ENCODE data around the gene EFCAB7.
"Not testable (repeated sequence)": the region's sequence is repeated elsewhere in the genome, so short reads cannot be mapped to it uniquely, and the experiment has no call there.

EFCAB7 gene

DNA sequence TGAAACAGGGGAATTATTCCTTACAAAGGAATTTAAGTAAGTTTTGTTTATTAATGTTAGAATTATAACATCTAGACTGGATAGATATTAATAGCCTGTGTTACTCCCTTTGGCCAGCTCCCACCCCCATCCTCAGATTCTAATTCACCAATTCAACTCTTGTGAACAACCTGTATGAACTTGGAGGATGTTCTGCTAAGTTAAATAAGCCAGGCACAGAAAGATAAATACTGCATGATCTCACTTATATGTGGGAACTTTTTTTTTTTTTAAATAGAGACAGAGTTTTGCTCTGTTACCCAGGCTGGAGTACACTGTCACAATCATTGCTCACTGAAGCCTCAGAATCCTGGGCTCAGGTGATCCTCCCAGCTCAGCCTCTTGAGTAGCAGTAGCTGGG lies 32.2 kb downstream of the EFCAB7 start:
- no peak for DNase-seq (ENCODE audit: low spot score)

DNA sequence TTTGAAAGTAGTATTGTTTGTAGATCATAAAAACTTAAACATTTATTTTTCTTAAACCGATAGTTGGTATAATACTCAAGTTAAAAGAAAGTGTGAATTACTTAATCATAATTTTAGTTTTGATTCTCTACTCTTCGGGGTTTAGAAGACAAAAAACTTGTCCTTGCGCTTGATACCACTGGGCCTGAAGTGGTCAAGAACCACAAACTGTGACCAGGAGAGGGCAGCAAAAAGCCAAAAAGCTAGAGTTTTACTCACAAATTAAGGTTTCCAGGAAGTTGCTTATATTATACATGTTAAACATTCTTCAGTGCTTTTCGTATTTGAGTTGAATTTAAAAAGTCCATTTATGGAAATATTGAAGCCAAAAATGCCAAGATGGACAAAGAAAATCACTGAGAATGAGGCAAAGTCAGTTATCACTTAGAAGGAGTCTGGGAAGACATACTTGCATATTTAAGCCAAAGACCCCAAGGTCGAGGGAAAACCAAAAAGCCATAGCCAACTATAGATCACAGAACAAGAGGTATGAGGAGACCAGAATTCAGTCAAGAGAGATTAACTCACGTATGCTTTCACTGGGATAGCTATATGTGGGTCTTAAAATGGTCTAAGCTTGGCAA lies 34.2 kb downstream of the EFCAB7 start:
- DNase-seq (ENCODE audit: low spot score), result no peak

DNA sequence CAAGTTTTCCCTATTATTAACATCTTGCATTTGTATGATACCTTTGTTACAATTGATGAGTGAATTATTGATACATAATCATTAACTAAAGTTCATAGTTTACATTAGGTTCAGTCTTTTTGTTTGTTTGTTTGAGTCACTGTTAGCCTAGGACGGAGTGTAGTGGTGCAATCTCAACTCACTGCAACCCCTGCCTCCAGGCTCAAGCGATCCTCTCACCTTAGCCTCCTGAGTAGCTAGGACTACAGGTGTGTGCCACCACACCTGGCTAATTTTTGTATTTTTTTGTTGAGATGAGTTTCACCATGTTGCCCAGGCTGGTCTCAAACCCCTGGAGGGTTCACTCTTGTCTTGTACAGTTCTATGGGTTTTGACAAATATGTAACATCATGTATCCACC lies 36.0 kb downstream of the EFCAB7 start:
- DNase-seq (ENCODE audit: low spot score), result no peak

DNA sequence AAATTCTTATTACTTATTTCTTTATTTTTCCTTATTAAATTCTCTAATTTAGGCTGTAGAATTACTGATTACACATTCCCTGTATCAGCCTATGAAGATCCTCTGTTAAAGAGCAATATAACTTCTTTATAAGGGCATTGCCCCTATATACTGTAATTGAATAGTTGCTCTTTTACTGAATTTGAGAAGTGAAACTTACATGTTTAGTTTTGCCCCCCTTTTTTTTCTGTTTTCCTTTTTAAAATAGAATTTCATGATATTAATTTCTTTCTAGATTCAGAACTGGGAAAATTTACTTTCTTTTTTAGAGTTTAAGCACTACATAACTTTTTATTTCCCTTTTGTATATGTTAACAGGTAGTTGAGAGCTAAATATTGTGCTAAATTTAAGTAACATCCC lies 40.4 kb downstream of the EFCAB7 start:
- no peak for DNase-seq (ENCODE audit: low spot score)

DNA sequence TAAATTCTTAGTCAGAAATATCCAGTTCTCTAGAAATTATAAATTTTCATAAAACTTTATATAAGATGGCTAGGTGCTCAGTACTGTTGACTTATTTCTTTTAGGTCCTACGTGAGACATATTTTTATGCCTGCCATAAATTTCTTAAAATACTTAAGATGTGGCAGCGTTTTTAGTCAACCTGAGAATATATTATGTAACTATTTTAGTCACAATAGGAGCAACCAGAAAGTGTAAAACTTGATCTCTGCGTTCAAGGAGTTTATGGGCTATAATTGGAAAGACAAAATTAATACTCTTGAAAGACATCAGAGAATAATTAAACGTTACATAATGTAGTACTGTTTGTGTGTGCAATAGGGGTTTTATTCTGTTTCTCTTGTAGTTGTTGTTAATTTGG lies 45.7 kb downstream of the EFCAB7 start:
- no peak for DNase-seq (ENCODE audit: low spot score)

DNA sequence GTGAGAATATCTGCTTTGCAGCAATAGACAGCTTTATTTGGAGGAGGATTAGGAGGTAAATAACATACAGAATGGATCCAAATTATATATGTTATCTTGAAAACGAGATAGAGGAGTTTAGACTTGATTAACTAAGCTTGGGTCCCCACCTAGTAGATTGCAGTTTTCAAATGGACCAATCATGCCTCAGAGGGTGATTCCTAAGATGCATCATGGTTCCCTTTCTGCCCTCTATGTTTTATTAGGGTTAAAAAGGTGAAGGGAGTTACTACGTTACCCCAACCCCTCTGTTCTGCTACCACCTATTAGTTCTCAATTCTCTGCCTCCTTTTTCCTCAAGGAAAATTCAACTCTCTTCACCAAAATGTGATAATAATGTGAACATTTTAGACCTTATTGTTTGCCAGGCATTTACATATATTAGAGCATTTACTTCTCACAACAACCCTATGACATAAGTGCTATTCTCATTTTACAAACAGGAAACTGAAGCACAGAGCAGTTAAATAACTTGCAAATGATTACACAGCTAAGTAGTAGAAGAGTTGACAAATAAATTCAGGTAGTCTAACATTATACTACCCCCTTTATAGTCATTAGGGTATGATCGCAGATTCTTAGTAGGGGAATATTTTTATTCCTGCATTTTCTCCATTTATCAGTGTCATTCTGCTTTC lies 46.5 kb downstream of the EFCAB7 start:
- DNase-seq (ENCODE audit: low spot score), result no peak

DNA sequence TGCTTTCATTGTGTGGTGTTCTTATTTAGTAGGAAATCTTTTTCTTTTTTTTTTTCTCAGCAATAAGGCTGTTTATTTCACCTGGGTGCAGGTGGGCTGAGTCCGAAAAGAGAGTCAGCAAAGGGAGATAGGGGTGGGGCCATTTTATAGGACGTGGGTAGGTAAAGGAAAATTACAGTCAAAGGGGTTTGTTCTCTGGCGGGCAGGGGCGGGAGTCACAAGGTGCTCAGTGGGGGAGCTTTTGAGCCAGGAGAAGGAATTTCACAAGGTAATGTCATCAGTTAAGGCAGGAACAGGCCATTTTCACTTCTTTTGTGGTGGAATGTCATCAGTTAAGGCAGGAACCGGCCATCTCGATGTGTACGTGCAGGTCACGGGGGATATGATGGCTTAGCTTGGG lies 49.4 kb downstream of the EFCAB7 start:
- DNase-seq (ENCODE audit: low spot score), result not testable (repeated sequence)

DNA sequence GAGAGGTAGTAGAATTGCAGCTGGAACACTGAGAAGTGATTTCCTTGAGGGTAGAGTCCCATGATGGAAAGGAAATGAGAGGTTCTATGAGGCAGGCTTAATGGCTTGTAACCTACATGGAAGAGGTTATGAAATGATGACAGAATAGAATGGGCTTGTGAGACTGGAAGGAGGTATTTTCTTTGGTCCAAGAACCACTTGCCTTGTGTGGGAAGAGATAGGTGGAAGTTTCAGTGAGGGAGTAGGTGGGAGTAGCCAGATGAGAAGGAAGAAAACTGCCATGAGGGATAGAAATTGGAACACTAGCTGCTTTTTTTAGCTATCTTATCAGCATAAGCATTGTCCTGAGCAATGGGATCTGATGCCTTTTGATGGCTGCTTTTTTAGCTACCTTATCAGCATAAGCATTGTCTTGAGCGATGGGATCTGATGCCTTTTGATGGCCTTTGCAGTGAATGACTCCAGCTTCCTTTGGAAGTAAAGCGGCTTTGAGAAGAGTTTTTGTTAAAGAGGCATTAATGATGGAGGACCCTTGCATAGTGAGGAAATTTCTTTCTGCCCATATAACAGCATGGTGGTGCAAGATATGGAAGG lies 51.0 kb downstream of the EFCAB7 start:
- DNase-seq (ENCODE audit: low spot score), result not testable (repeated sequence)

DNA sequence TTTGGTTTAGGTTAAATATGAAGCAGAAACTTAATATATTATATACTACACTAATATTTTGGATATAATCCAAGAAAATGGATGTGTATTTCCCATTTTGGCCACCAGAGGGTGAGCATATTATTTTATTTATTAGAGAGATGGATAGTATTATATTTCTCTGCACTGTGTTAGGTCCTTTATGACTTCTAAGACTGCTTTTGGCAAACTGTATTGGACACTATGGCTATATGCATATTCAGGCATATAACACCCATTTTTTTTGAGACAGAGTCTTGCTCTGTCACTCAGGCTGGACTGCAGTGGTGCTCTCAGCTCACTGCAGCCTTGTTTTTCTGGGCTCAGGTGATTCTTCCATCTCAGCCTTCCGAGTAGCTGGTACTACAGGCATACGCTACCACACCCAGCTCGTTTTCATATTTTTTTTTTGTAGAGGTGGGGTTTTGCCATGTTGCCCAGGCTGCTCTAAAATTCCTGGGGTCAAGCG lies 52.1 kb downstream of the EFCAB7 start:
- DNase-seq (ENCODE audit: low spot score), result peak; percentile 18

DNA sequence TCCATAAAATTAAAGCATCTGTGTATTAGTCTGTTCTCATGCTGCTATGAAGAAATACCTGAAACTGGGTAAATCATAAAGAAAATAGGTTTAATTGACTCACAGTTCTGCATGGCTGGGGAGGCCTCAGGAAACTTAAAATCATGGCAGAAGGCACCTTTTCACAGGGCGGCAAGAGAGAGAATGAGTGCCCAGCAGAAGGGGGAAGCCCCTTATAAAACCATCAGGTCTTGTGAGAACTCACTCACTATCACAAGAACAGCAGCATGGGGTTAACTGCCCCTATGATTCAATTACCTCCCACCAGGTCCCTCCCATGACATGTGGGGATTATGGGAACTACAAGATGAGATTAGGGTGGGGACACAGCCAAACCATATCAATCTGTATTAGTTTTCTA lies 63.0 kb downstream of the EFCAB7 start:
- not testable (repeated sequence) for DNase-seq (ENCODE audit: low spot score)

DNA sequence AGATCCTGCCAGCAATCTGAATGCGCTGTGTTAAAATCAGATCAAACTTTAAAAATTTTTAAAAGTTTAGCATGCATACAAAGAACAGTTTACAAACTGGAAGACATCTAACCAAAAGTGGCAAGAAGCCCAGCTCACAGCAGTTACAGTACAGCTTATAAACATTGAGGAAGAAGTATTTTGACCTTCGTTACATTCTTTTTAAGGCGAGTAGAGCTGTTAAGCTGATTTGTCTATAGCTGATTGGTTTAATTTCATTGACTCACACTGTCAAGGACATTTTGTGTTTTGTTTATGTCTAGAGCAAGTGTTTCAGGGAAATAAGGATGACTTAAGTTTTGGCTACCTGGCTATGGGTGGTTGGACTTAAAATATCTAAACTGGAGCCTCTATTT lies 66.8 kb downstream of the EFCAB7 start:
- no peak for DNase-seq (ENCODE audit: low spot score)

DNA sequence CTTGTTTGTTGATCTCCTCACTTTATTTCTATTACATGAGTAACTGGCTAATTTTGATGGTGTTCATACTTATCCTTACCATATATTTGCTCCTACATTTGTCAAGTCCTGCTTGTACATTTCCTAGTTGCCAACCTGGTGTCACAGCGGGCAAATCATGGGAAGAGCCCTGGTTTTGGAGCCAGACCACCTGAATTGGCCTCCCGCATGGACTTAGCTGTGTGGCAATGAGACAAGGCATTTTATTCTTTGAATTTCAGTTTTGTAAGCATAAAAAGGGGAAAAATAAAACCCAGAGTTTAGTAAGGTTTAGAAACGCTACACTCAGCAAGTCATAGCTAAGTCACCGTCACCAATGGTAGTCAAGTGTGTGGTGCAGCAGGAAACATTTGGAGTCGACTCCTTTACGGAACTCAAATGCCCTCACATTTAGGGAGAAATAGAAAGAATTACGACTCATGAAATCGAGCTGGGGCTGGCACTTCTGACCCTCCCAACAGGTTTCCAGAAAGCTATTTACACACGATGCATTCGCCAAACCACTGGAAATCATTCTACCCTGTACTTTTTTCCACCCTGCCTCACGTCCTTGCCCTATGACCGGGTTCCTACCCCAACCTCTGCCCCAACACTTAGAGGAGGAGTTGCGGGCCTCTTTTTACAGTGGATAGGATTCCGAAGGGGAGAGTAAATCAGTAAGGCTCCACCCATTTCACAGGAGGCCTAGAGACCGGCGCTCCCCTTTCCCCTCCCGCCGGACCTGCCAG lies 69.4 kb downstream of the EFCAB7 start:
- DNase-seq (ENCODE audit: low spot score), result peak; percentile 5

DNA sequence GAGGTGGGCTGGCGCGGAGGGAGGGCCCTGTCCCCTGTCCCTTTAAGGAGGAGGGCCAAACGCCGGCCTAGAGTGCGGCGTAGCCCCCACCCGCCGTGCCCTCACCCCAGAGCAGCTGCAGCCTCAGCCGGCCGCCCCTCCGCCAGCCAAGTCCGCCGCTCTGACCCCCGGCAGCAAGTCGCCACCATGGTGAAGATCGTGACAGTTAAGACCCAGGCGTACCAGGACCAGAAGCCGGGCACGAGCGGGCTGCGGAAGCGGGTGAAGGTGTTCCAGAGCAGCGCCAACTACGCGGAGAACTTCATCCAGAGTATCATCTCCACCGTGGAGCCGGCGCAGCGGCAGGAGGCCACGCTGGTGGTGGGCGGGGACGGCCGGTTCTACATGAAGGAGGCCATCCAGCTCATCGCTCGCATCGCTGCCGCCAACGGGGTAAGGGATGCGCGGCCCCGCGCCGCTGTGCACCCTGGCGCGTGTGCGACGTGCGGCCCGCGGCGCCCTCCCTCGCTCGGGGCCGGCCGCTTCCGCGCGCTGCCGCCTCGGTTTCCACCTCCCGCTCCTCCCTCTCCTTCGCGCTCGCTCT lies 70.1 kb downstream of the EFCAB7 start, which contains the start of gene PGM1:
TSS of gene PGM1 (plus strand) at position 109 of the 583 bp plus-strand sequence. CDS start at position 187, 78 bp downstream.
- DNase-seq (ENCODE audit: low spot score), result peak; percentile 64

DNA sequence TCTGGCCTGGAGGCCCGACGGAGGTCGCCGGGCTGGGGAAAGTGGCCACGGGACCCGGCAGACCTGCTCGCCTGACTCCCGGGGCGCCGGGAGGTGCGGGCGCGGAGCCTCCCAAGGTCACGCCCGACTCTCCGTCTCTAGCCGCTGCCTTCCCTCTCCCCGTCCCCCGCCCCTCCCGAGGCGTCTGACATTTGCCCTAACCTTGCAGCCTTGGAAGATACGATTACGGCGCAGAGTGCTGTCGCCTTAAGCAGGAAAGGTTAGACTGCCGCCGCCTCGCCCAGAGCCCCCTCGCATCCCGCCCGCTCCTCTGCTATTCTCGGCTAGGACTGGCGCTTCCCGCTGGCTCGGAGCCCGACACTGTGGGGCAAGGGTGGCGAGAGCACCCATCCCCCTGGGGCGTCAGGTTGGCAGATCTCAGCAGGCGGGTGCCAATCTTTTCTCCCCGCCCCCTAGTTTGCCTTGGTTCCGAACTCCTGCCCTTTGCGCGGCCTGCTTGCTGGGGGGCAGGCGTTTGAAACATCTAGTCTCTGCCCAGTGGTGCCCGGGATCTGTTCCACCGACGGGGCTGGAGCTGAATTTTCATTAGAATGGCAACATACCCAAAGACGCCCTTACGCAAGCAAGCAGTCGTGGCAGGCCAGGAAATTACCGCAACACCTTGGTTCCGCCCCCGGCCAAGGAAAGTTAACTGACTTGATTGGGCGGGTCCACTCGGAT lies 70.7 kb downstream of the EFCAB7 start:
- peak; percentile 68 for DNase-seq (ENCODE audit: low spot score)

DNA sequence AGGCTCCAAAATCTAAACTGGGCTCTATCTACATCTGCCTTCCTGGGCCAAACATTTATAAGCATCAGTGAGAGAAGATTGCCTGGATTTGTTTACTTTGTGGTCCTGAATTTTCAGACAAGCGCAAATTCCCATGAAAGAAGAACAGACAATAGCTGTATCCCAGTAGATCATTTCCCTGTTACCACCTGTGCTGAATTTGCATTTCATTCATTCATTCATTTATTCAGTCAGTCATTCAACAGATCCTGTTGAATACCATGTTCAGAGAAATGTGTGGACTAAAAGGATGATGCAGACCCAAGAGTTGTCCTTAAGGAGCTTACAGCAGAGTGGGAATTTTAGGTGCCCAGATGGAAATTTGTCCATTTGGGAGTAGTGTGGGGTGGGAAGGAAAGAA lies 72.1 kb downstream of the EFCAB7 start:
- no peak for DNase-seq (ENCODE audit: low spot score)

DNA sequence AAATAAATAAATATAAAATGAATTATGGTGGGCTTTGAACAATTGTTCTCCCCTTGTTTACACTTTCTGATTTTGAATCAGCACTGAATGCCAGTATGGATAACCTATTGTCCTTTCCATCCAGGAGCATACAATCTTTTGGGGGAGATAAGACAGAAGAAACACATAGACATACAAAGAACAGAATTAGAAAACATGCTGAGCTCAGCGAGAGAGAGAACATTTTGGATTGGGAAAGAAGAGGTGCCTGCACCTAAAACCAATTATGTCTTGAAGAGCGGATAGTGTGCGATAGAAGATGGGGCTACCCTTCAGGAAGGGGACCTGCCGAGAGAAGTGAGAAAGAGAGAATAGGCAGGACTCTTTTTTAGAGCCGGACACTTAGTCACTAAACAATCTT lies 76.5 kb downstream of the EFCAB7 start:
- DNase-seq (ENCODE audit: low spot score), result no peak

DNA sequence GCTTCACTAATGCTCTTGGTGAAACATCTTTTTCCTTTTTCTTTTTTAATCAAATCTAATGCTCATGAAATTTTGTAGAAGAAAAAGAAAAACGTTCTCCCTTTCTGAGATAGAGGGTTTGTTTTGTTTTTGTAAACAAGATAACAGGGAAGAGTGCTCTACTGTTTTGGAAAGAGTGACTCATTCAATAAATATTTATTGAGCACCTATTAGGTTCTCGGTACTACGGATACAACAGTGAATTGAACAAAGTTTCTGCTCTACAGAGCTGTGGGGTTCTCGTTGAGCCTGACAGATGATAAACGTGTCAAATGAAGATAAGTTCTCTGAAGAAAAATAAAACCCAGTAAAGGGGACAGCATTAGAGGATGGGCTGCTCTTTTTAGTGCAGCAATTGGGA lies 76.9 kb downstream of the EFCAB7 start:
- no peak for DNase-seq (ENCODE audit: low spot score)

DNA sequence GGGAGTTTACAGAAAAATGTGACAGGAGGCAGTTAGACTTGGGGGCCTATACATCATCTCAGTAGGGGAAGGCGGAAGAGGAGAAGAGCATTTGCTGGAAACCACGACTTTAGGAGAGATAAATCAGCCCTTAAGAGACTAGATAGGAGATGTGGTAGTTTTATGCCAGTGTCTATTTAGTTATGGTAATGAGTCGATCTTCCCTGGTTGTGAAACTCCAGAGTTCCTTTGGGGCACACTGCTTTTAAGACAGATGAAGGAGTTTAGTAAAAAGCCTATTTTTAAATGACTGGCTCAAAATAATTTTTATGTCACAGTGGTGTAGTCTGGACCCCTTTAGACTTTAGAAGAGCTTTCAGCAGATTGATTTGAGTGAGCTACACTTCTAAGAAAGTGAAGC lies 77.7 kb downstream of the EFCAB7 start:
- no peak for DNase-seq (ENCODE audit: low spot score)

DNA sequence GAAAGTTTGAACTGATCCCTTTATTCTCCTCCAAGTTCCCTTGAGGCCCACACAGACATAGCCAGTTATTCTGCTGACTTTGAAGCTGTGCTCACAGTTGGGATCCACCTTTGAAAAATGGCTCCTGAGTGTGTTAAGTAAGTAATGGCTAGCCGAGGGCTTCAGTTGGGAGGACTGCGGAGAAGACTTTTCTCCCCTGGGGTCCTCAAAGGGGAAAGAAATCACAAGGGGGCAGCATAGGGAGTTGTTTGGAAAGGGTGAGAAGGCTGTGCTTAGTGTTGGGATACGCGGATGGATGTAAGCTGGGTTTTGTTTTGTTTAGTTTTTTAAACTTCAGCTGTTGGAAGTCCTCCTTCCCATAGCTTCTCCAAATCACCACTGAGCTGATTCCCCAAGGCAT lies 78.1 kb downstream of the EFCAB7 start:
- DNase-seq (ENCODE audit: low spot score), result no peak

DNA sequence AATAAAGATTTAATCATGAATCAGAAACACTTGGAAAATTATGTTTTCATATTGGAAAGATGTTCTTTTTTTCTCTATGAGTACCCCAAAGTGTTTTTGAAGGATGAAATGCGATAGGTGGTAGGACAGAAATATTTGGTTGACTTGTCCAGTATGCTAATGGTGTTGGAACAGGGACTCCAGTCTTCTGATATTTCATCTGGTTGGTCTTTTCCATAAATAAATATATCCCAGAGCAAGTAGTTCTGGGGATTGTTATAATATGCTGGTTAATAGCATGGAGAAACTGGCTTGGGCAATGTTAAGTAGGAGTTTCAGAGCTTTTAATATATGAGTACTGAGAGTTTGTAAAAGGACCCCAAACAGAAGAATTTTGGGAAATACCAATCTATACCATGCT lies 78.6 kb downstream of the EFCAB7 start:
- no peak for DNase-seq (ENCODE audit: low spot score)

DNA sequence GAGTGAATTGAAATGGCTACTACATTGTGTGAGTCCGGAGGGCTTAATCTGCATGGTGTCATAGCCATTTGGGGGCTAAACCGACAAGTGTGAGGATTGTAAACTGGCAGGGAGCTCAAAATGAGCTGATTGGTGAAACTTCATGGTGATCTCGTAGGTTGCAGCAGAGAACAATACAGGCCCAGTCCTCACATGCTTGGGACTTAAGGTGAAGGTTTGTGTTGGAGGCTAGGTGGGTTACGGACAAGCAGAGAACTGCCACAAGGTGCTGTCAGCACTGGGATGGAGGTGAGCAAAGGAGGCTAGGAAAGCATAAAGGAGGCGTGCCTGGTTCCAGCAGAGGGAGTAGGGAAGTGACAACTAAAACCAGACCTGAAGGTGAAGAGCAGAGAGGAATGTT lies 79.3 kb downstream of the EFCAB7 start:
- no peak for DNase-seq (ENCODE audit: low spot score)

DNA sequence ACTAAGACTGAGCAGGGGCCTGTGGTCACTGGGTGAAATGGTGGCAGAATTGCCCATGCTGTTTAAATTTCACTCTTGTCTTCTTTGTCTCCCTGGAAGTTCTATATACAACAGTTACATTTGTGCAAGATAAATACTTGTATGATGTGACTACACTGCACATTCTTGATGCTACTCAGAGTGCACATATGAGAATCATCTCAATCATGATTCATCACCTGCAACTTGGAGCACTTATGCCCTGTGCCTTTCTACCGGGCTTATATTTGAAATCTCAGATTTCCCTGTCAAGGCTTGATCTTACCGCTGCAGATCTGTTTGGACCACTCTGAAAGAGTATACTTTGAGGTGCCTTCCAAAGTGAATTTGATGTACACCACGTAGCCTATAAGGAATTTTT lies 80.5 kb downstream of the EFCAB7 start:
- DNase-seq (ENCODE audit: low spot score), result no peak

All from globus pallidus (tissue), 1 donor.